Measurements from ENCODE around the gene CALR. TPM values are rescaled to one million over a fixed set of nuclear protein-coding genes. Genes with fewer than 3 reads are reported as not detected.

CALR gene
- total and polyA plus RNA-seq, 4 donors, result 415 to 1,551 (median 801) TPM

DNA sequence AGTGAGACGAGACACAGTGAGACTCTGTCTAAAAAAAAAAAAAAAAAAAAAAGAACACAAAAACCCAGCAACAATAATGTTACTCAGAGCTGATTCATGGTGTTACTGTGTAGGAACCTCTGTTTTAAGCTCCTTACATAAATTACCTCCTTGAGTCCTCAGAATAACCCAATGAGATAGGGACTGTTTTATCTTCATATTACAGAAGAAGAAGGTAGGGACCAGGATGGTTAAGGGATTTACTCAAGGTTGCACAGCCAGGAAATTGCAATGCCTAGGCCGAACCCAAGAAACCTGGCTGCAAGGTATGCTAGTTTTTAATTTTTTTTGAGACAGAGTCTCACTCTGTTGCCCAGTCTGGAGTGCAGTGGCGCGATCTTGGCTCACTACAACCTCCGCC lies 29.5 kb downstream of the CALR start:
- 94 to 95% methylated on average over 5 of the region's 5 CpGs for WGBS, 2 donors
- TF ChIP-seq, protein P1, sequence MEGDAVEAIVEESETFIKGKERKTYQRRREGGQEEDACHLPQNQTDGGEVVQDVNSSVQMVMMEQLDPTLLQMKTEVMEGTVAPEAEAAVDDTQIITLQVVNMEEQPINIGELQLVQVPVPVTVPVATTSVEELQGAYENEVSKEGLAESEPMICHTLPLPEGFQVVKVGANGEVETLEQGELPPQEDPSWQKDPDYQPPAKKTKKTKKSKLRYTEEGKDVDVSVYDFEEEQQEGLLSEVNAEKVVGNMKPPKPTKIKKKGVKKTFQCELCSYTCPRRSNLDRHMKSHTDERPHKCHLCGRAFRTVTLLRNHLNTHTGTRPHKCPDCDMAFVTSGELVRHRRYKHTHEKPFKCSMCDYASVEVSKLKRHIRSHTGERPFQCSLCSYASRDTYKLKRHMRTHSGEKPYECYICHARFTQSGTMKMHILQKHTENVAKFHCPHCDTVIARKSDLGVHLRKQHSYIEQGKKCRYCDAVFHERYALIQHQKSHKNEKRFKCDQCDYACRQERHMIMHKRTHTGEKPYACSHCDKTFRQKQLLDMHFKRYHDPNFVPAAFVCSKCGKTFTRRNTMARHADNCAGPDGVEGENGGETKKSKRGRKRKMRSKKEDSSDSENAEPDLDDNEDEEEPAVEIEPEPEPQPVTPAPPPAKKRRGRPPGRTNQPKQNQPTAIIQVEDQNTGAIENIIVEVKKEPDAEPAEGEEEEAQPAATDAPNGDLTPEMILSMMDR (IDR thresholded peaks at IDR 0.05; ENCODE audit: control extremely low read depth, extremely low read depth), result no peak
- Histone ChIP-seq H3K27me3 (ENCODE audit: control insufficient read depth in 3 of 3, insufficient read depth in 3 of 3, low read length in 2 of 3) (no peaks in the 10 kb centered on the region), H3K4me3 (no peak overlapping the region), H3K9me3 (ENCODE audit: control insufficient read depth in 4 of 4, insufficient read depth in 3 of 4, low read length in 3 of 4) (no peaks in the 10 kb centered on the region), H3K27ac (ENCODE audit: low read depth in 1 of 2, low read length in 1 of 2) (no peak overlapping the region), H3K36me3 (ENCODE audit: control insufficient read depth in 4 of 4, insufficient read depth in 4 of 4, low read length in 4 of 4) (no peaks in the 10 kb centered on the region), H3K4me1 (ENCODE audit: control insufficient read depth in 5 of 5, insufficient read depth in 5 of 5, low read length in 5 of 5) (peaks cover 0 to 8% (median 2%) of the 10 kb centered on the region in 5 donors), H3K9ac (ENCODE audit: insufficient read depth in 1 of 2, low read length in 2 of 2) (no peak overlapping the region)
- no peak for DNase-seq
- ATAC-seq (ENCODE audit: insufficient read depth, low FRiP score), result no peak

DNA sequence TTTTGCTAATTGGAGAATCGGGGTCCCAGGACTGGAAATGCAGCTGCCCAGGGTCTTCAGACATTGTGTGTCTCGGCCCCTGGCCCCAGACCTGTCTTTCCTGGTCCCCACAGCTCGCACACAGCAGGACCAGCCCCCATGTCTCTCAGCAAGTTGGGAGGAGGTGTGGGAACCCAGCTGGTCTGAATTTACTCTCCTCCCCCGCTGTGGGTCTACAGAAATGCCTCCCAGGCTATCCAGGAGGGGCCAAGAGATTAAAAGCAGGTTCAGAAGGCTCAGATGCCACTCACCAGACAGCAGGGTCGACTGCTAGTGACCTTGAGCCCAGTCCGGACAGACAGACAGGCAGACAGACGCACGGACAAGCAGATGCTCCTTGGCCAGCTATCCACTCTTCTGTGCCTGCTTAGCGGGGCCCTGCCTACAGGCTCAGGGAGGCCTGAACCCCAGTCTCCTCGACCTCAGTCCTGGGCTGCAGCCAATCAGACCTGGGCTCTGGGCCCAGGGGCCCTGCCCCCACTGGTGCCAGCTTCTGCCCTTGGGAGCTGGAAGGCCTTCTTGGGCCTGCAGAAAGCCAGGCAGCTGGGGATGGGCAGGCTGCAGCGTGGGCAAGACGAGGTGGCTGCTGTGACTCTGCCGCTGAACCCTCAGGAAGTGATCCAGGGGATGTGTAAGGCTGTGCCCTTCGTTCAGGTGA lies 31.0 kb downstream of the CALR start, which contains the start of gene DAND5:
Gene DAND5 (plus strand): TSS at position 285 of the 697 bp plus-strand sequence. CDS start 85 bp downstream, at position 370.
- no peak within 1 kb of the TSS for H3K9ac ChIP-seq (ENCODE audit: insufficient read depth in 1 of 2, low read length in 2 of 2)
- no peak for ATAC-seq (ENCODE audit: insufficient read depth, low FRiP score)
- H3K36me3 ChIP-seq (ENCODE audit: control insufficient read depth in 4 of 4, insufficient read depth in 4 of 4, low read length in 4 of 4), result no peaks in the 10 kb centered on the region
- TF ChIP-seq, protein P1 (IDR thresholded peaks at IDR 0.05; ENCODE audit: control extremely low read depth, extremely low read depth), result no peak
- H3K27me3 ChIP-seq (ENCODE audit: control insufficient read depth in 3 of 3, insufficient read depth in 3 of 3, low read length in 2 of 3), result no peaks in the 10 kb centered on the region
- H3K27ac ChIP-seq (ENCODE audit: low read depth in 1 of 2, low read length in 1 of 2), result peak within 1 kb of the TSS in 1 of 2 donors; percentile 60
- no peak for DNase-seq
- H3K4me1 ChIP-seq (ENCODE audit: control insufficient read depth in 5 of 5, insufficient read depth in 5 of 5, low read length in 5 of 5), result peaks cover 0 to 8% (median 2%) of the 10 kb centered on the region in 5 donors
- 62 to 68% methylated on average over 14 of the region's 14 CpGs for WGBS, 2 donors
- no peaks in the 10 kb centered on the region for H3K9me3 ChIP-seq (ENCODE audit: control insufficient read depth in 4 of 4, insufficient read depth in 3 of 4, low read length in 3 of 4)
- H3K4me3 ChIP-seq, result no peak within 1 kb of the TSS

DNA sequence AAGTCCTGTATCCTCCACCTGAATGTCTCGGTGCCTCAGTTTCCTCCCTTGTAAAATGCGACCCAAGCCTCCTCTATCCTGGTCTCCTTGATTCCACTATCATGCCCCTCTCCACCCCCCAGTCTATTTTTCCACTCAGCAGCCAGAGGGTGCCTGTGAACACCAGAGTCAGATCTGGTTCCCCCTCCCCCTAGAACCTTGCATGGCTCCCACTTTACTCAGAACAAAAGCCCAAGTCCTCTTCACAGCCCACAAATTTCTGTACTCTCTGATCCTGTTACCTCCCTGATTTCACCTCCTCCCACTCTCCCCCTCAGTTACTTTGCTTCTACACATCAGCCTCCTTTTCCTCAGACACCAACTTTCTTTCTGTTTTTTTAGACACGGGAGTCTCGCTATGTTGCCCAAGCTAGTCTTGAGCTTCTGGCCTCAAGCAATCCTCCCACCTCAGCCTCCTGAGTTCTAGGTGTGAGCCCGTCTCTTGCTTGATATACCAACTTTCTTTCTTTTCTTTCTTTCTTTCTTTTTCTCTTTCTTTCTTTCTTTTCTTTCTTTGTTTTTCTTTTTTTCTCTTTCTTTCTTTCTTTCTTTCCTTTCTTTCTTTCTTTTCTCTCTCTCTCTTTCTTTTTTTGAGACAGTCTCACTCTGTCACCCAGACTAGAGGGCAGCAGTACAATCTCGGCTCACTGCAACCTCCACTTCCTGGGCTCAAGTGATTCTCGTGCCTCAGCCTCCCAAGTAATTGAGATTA lies 31.8 kb downstream of the CALR start:
- WGBS, 2 donors, result 86 to 95% methylated on average over 7 of the region's 7 CpGs
- no peaks in the 10 kb centered on the region for H3K36me3 ChIP-seq (ENCODE audit: control insufficient read depth in 4 of 4, insufficient read depth in 4 of 4, low read length in 4 of 4)
- no peaks in the 10 kb centered on the region for H3K9me3 ChIP-seq (ENCODE audit: control insufficient read depth in 4 of 4, insufficient read depth in 3 of 4, low read length in 3 of 4)
- no peak for ATAC-seq (ENCODE audit: insufficient read depth, low FRiP score)
- peaks cover 0 to 4% (median under 1%) of the 10 kb centered on the region in 5 donors for H3K4me1 ChIP-seq (ENCODE audit: control insufficient read depth in 5 of 5, insufficient read depth in 5 of 5, low read length in 5 of 5)
- H3K4me3 ChIP-seq, result no peak overlapping the region
- no peak overlapping the region for H3K9ac ChIP-seq (ENCODE audit: insufficient read depth in 1 of 2, low read length in 2 of 2)
- TF ChIP-seq, protein P1 (IDR thresholded peaks at IDR 0.05; ENCODE audit: control extremely low read depth, extremely low read depth), result no peak
- DNase-seq, result no peak
- peak overlapping the region in 1 of 2 donors; percentile 60 for H3K27ac ChIP-seq (ENCODE audit: low read depth in 1 of 2, low read length in 1 of 2)
- H3K27me3 ChIP-seq (ENCODE audit: control insufficient read depth in 3 of 3, insufficient read depth in 3 of 3, low read length in 2 of 3), result no peaks in the 10 kb centered on the region

Data from lung (tissue), 12 donors.